CD14-positive monocyte (primary cell): ENCODE measurements around the gene HERC4. TPM values are rescaled to one million over a fixed set of nuclear protein-coding genes. Genes with fewer than 3 reads are reported as not detected.

Source experiments
- DNase-seq, 3 donors: peaks; one replicate each; pipeline ENCODE4 v3.0.0-alpha.2; 2011 to 2022
- H2AFZ ChIP-seq: 2 replicates; pipeline ENCODE4 v1.6.0; 2012; ENCODE audit warnings: mild to moderate bottlenecking, low read depth, low read length, inconsistent platforms; ENCODE audit not compliant: insufficient read depth, poor library complexity, severe bottlenecking
- H3K27ac ChIP-seq, 2 donors: 1 replicate in 1 of 2; 2 replicates in 1 of 2; pipeline ENCODE4 v1.5.1; 2012 to 2013; ENCODE audit warnings: low read length in 2 of 2, control low read depth in 1 of 2, inconsistent platforms in 1 of 2, low read depth in 1 of 2, mild to moderate bottlenecking in 1 of 2
- H3K27me3 ChIP-seq, 2 donors: one replicate each; pipeline versions ENCODE4 v1.6.0 to v1.6.1; 2011 to 2013; ENCODE audit warnings: low read length in 2 of 2; ENCODE audit not compliant: control insufficient read depth in 2 of 2, insufficient read depth in 2 of 2
- H3K36me3 ChIP-seq, 2 donors: replicated peaks in 1 of 2; 1 replicate in 1 of 2; 2 replicates in 1 of 2; pipeline versions ENCODE4 v1.5.1 to v1.6.1; 2012 to 2013; ENCODE audit warnings: low read length in 2 of 2, control low read depth in 1 of 2, inconsistent platforms in 1 of 2, mild to moderate bottlenecking in 1 of 2; ENCODE audit not compliant: insufficient read depth in 2 of 2, control insufficient read depth in 1 of 2
- H3K4me1 ChIP-seq, 2 donors: 1 replicate in 1 of 2; 2 replicates in 1 of 2; pipeline versions ENCODE4 v1.5.1 to v1.6.1; 2012 to 2013; ENCODE audit warnings: low read length in 2 of 2, control low read depth in 1 of 2, inconsistent platforms in 1 of 2, mild to moderate bottlenecking in 1 of 2, moderate library complexity in 1 of 2; ENCODE audit not compliant: insufficient read depth in 2 of 2, control insufficient read depth in 1 of 2
- H3K4me2 ChIP-seq: replicated peaks from 2 replicates; pipeline ENCODE3; 2012; ENCODE audit warnings: low read length, moderate library complexity, mild to moderate bottlenecking; ENCODE audit not compliant: poor library complexity, severe bottlenecking; ENCODE audit errors: extremely low read depth
- H3K4me3 ChIP-seq, 3 experiments: fragments of 200-600 bp in 1 of 3; sonication (generic) in 1 of 3; replicated peaks in 1 of 3; 1 replicate in 2 of 3; 2 replicates in 1 of 3; pipeline ENCODE4 v1.5.1; 2011 to 2013; ENCODE audit warnings: low read length in 3 of 3, mild to moderate bottlenecking in 3 of 3, control low read depth in 2 of 3, low read depth in 2 of 3, inconsistent platforms in 1 of 3, moderate library complexity in 1 of 3
- H3K79me2 ChIP-seq: 2 replicates; pipeline ENCODE4 v1.6.0; 2012; ENCODE audit warnings: mild to moderate bottlenecking, control low read depth, inconsistent platforms, low read length, moderate library complexity; ENCODE audit not compliant: insufficient read depth
- H3K9ac ChIP-seq: 2 replicates; pipeline ENCODE4 v1.6.0; 2017; ENCODE audit warnings: low read length, mild to moderate bottlenecking; ENCODE audit not compliant: insufficient read depth, poor library complexity, severe bottlenecking
- H3K9me3 ChIP-seq, 2 donors: replicated peaks in 1 of 2; 1 replicate in 1 of 2; 2 replicates in 1 of 2; pipeline versions ENCODE4 v1.5.1 to v1.6.1; 2012 to 2013; ENCODE audit warnings: low read length in 2 of 2, control low read depth in 1 of 2; ENCODE audit not compliant: control insufficient read depth in 1 of 2, insufficient read depth in 1 of 2
- H4K20me1 ChIP-seq: 2 replicates; pipeline ENCODE4 v1.6.0; 2012; ENCODE audit warnings: mild to moderate bottlenecking, low read length, control low read depth, moderate library complexity; ENCODE audit not compliant: insufficient read depth
- H3K27ac Mint-ChIP-seq, 7 donors: one replicate each; pipeline ENCODE4 v1.8.0; 2020; ENCODE audit warnings: mild to moderate bottlenecking in 7 of 7, mixed read lengths in 7 of 7, moderate library complexity in 6 of 7, inconsistent platforms in 2 of 7
- H3K27me3 Mint-ChIP-seq, 3 donors: one replicate each; pipeline ENCODE4 v1.8.0; 2021 to 2022; ENCODE audit warnings: low read depth in 3 of 3, mild to moderate bottlenecking in 3 of 3, mixed read lengths in 3 of 3, moderate library complexity in 3 of 3, inconsistent platforms in 1 of 3
- H3K36me3 Mint-ChIP-seq, 2 donors: one replicate each; pipeline ENCODE4 v1.8.0; 2020; ENCODE audit warnings: mixed read lengths in 2 of 2, inconsistent platforms in 1 of 2, mild to moderate bottlenecking in 1 of 2
- H3K4me1 Mint-ChIP-seq: one replicate; pipeline ENCODE4 v1.8.0; 2020; ENCODE audit warnings: mild to moderate bottlenecking, mixed read lengths
- H3K4me3 Mint-ChIP-seq, 2 donors: one replicate each; pipeline ENCODE4 v1.8.0; 2020; ENCODE audit warnings: mild to moderate bottlenecking in 2 of 2, mixed read lengths in 2 of 2, moderate library complexity in 1 of 2
- H3K9me3 Mint-ChIP-seq, 7 donors: one replicate each; pipeline ENCODE4 v1.8.0; 2020 to 2022; ENCODE audit warnings: mixed read lengths in 7 of 7, mild to moderate bottlenecking in 6 of 7, moderate library complexity in 6 of 7, inconsistent platforms in 2 of 7
- WGBS: methylation state at CpG from one replicate; pipeline ENCODE4 v1.1.5; 2013; ENCODE audit warnings: missing lambda C conversion rate; ENCODE audit not compliant: insufficient coverage; 5-methylcytosine and 5-hydroxymethylcytosine counted together
- intact Hi-C, 2 donors: fragments of 100-400 bp; cut with micrococcal nuclease; formaldehyde crosslinking; loops; one replicate each; pipeline versions ENCODE4 v1.15.0 to v1.15.1; 2023
- polyA plus RNA-seq, 3 donors: library from polyadenylated mRNA; depleted of rRNA in 1 of 3; unstranded in 2 of 3; stranded (reverse) in 1 of 3; fragments of 300-500 nt in 2 of 3; fragments of >200 nt in 1 of 3; fragmentation: Illumina TruSeq in 2 of 3; gene quantifications; 1 replicate in 2 of 3; 2 replicates in 1 of 3; pipeline ENCODE4 v1.2.3, GENCODE V29; 2012 to 2021
- TF ChIP-seq, protein P1 (sequence below): fragments of 200-600 bp; IDR thresholded peaks from one replicate; pipeline ENCODE4 v1.8.0; 2022; ENCODE audit warnings: antibody characterized with exemption, mild to moderate bottlenecking

The HERC4 gene
- polyA plus RNA-seq, 3 donors: 10.7 to 17.5 (median 14.3) TPM

DNA sequence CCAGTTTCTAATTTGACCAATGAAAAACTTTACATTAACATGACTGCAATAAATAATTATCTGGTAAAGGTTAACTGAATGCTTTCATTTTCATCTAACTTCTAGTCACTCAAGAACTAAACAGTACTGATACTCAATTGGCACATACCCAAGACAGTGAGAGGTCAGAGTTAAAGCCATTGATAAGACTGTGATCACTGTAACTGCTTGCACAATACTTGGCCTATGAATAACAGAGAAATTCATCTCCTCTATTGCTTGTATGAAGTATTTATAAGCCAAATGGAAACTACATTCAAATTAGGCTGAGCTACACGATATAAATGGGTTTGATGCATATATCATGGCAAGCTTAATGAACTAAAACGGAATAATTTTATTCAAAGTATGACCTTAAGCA is 43.0 kb downstream of the HERC4 start:
- no peaks in the 10 kb centered on the region for H3K9me3 ChIP-seq
- Mint-ChIP-seq H3K27ac (no peak overlapping the region), H3K4me1 (peaks cover 8% of the 10 kb centered on the region), H3K36me3 (peaks cover 54 to 68% of the 10 kb centered on the region in 2 donors), H3K27me3 (no peaks in the 10 kb centered on the region), H3K9me3 (peaks cover 0 to 2% (median 0%) of the 10 kb centered on the region in 7 donors), H3K4me3 (no peak overlapping the region)
- no peak overlapping the region for H3K27ac ChIP-seq
- no CpG with 5 or more reads among the region's 2 CpGs for WGBS
- H3K9ac ChIP-seq: no peak overlapping the region
- no peaks in the 10 kb centered on the region for H3K27me3 ChIP-seq
- peaks cover 59 to 86% of the 10 kb centered on the region in 2 donors for H3K36me3 ChIP-seq
- no peak overlapping the region for H3K4me2 ChIP-seq
- TF ChIP-seq, protein P1, sequence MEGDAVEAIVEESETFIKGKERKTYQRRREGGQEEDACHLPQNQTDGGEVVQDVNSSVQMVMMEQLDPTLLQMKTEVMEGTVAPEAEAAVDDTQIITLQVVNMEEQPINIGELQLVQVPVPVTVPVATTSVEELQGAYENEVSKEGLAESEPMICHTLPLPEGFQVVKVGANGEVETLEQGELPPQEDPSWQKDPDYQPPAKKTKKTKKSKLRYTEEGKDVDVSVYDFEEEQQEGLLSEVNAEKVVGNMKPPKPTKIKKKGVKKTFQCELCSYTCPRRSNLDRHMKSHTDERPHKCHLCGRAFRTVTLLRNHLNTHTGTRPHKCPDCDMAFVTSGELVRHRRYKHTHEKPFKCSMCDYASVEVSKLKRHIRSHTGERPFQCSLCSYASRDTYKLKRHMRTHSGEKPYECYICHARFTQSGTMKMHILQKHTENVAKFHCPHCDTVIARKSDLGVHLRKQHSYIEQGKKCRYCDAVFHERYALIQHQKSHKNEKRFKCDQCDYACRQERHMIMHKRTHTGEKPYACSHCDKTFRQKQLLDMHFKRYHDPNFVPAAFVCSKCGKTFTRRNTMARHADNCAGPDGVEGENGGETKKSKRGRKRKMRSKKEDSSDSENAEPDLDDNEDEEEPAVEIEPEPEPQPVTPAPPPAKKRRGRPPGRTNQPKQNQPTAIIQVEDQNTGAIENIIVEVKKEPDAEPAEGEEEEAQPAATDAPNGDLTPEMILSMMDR: no peak
- intact Hi-C loops: no loop called here
- peaks cover 4% of the 10 kb centered on the region for H4K20me1 ChIP-seq
- H3K4me1 ChIP-seq: no peaks in the 10 kb centered on the region
- no peak overlapping the region for H2AFZ ChIP-seq
- H3K79me2 ChIP-seq: no peaks in the 10 kb centered on the region
- no peak overlapping the region for H3K4me3 ChIP-seq
- no peak for DNase-seq

DNA sequence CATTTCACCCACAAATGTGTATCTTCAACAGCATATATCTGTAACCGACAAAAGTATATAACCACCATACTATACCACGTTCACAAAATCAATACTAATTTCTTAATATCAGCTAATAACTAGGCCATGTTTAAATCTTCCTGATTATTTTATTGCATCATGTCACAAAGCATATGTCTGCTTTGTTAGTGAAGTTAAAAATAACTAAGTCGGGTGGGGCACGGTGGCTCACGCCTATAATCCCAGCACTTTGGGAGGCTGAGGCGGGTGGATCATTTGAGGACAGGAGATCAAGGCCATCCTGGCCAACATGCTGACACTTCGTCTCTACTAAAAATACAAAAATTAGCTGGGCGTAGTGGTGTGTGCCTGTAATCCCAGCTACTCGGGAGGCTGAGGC is 47.7 kb downstream of the HERC4 start:
- intact Hi-C loops: no loop called here
- Histone ChIP-seq H3K9ac (no peak overlapping the region), H3K27ac (no peak overlapping the region), H2AFZ (no peak overlapping the region), H3K27me3 (no peaks in the 10 kb centered on the region), H3K79me2 (no peaks in the 10 kb centered on the region), H3K4me3 (no peak overlapping the region), H3K9me3 (no peaks in the 10 kb centered on the region), H3K4me1 (no peaks in the 10 kb centered on the region), H3K4me2 (no peak overlapping the region), H3K36me3 (peaks cover 59 to 89% of the 10 kb centered on the region in 2 donors), H4K20me1 (peaks cover 4% of the 10 kb centered on the region)
- no peak overlapping the region for H3K4me3 Mint-ChIP-seq
- peaks cover 0 to 2% (median 0%) of the 10 kb centered on the region in 7 donors for H3K9me3 Mint-ChIP-seq
- H3K36me3 Mint-ChIP-seq: peaks cover 48 to 60% of the 10 kb centered on the region in 2 donors
- no peak for DNase-seq
- 100% methylated on average over 4 of the region's 9 CpGs for WGBS
- H3K4me1 Mint-ChIP-seq: no peaks in the 10 kb centered on the region
- peaks cover 0 to 2% (median 0%) of the 10 kb centered on the region in 3 donors for H3K27me3 Mint-ChIP-seq
- TF ChIP-seq, protein P1: no peak
- H3K27ac Mint-ChIP-seq: peak overlapping the region in 3 of 7 donors; percentile 8 to 25 (median 18)
